HG02885 (cell line): ENCODE measurements around the gene HDHD2.

Source experiments
- ATAC-seq: cut with Tn5 transposase; IDR thresholded peaks from one replicate; pipeline ENCODE4 v1.9.1; 2021; ENCODE audit warnings: mild to moderate bottlenecking; ENCODE audit not compliant: unreplicated experiment, poor library complexity

The HDHD2 gene

DNA sequence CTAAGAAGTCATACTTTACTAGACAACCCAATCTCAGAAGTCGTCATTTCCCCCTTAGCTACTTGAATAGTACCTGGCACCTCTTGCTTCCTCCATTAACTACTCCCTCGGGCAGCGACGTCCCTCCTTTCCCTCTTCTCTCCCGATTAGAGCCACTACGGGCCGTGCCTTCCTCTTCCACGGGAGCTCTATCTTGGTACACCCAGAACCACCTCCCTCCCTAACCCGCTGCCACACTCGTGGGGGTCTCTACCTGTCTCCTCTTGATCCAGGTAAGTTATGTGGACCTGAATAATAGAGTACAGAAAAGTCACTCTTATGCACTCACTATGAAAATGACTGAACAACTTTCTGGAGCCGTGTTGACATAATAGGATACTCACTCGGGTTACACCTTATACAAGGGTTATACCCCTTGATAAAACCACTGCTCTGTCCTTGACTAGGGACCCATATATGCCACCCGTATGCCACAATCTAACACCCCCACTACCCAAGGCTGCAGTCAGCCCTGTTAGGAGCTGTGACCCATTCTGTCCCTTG, 595 bp upstream of the HDHD2 start:
- ATAC-seq: peak; percentile 15

DNA sequence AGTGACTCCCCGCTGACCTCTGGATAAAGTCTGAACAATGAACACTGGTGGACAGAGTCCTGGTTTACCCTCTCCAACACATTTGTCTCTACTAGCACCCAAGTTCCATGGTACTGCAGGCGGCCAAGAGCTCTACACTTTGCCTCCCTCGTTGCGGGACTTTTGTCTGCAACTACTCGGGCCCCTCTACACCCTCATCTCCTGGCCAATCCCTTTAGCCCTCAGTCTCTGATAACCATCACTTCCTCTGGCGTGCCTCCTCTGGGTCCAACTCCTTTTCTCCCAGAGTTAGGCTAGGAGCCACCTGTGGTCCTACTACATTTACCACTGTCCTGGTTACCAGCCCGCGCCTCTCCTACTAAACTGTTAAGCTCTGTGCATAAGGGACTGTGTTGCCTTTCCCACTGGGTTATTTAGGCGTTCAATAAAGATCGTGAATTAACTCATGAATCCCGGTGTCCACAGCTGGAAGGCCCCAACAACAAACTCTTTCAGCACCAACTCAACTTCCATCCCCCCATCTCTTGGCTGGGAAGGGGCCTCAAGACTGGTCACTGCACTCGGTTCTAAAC, 757 bp downstream of the HDHD2 start:
- ATAC-seq: no peak

DNA sequence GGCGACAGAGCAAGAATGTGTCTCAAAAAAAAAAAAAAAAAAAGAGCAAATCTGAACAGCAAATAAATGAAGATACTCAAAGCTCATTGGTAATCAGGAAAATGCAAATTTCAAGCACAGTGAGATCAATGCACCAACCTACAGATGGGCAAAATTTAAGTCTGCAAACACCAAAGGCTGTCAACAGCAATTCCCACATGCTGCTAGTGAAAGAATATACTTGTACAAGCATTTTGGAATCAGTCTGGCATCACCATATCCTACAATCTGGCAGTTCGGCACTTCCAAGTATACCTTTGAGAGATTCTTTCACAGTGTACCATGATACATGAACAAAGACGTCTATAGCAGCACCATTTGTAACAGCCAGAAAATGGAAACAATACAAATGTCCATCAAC, 4.1 kb downstream of the HDHD2 start:
- no peak for ATAC-seq

DNA sequence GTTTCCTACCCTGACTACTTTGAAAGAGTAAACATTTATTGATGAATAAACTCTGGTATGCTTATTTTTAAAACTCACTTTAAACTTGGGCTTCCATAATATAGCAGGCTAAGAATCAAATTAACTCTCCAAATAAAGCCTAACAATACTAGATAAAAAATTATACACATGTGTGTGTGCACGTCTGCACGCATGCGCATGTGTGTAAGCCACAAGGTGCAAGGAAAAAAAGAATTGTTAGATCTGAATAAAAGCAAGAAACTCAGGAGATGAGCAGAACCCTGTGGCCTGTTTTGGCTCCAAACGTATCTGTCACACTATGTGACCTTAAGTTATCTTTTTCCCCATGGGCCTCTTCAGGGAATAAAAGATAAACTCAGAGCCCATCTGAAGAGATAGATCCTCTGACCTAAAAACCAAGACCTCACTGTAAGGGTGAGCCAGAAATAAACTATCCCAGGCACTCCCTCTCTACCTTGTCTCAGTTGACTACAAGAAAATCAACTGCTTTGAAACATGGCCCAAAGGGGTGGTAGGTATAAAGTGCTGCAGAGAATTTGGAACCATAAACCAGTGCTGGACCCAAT, 6.3 kb downstream of the HDHD2 start:
- no peak for ATAC-seq

DNA sequence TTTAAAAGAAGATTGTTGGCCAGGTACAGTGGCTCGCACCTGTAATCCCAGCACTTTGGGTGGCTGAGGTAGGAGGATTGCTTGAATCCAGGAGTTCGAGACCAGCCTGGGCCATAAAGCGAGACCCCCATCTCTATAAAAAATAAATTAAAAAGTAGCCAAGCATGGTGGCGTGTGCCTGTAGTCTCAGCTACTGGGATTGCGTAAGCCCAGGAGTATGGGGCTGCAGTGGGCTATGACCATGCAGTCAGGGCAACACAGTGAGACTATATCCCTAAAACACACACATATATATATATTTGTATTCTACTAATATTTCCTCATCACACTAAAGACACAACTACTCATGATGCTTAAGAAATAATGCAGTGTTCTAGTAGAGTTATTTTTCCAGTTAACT, 7.1 kb downstream of the HDHD2 start:
- no peak for ATAC-seq

DNA sequence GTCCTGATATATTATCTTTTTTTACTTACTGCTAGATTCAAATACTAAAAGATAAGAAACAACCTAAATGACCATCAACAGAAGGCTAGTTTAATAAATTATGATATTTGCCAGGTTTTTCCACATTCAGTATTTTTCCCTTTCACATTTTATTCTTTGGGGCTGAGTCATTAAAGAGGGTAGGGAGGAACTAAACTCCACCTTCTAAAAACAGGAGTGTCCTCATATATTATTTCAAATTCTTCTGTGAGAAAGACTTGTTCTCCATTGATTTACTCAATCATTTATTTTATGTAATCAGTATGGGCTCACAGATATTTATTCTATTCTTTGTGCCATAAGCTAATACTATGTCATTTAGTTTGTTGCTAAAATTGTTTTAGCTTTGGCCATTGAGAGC, 9.0 kb downstream of the HDHD2 start:
- no peak for ATAC-seq

DNA sequence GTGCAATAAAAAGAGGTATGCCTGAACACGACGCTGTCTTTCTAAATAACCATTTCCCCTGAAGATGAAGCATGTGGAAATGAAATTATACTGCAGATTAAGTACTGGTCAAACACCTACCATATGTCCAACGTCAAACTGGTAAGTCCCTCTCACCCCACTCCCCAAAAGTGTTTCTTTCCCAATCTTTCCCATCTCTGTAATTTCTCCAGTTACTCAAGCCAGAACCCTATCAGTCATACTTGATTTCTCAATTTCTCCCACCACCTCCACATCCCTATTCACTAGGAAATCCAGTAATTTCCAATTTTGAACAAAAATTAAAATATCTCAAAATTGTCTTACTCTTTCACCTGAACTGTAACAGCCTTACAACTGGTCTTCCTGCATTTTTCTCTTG, 29.2 kb downstream of the HDHD2 start:
- no peak for ATAC-seq

DNA sequence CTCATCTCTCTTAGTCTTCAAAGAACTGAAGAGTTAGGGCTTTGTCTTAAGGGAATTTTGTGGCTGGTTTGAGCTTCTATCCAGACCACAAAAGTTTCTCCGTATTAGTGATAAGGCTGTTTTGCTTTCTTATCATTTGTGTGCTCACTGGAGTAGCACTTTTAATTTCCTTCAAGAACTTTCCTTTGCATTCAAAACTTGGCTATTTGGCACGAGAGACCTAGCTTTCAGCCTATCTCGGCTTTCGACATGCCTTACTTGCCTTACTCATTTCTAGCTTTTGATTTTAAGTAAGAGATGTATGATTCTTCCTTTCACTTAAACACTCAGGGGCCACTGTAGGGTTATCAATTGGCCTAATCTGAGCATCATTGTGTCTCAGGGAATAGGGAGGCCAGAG, 29.9 kb downstream of the HDHD2 start:
- ATAC-seq: peak; percentile 99

DNA sequence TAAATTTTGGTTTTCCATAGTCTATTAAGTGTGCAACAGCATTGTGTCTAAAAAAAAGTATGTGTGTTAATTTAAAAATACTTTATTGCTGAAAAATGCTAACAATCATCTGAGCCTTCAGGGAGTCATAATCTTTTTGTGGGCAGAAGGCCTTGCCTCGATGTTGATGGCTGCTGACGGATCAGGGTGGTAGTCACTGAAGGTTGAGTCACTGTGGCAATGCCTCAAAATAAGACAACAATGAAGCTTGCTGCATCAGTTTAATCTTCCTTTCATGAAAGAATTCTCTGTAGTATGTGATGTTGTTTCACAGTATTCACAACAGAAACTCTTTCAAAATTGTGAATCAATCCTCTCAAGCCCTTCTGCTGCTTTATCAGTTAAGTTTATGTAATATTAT, 31.3 kb downstream of the HDHD2 start:
- no peak for ATAC-seq

DNA sequence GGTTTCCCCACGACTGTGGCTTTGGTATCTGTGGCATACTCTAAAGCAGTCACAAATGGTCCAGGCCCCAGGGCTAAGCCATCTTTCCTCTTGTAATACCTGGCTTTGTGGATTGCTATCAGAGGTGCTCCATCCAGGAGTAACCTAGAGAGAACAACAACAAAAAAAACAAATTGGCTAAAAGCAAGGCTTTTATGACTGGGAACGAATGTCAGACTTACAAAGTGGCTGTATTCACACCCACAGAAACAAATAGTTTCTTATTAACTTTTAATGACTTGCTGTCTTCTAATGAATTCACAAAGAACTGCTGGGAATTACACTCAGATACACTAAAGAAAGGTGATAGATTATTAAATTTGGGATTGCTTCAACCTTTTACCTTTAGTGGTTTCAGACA, 35.1 kb downstream of the HDHD2 start:
- no peak for ATAC-seq

DNA sequence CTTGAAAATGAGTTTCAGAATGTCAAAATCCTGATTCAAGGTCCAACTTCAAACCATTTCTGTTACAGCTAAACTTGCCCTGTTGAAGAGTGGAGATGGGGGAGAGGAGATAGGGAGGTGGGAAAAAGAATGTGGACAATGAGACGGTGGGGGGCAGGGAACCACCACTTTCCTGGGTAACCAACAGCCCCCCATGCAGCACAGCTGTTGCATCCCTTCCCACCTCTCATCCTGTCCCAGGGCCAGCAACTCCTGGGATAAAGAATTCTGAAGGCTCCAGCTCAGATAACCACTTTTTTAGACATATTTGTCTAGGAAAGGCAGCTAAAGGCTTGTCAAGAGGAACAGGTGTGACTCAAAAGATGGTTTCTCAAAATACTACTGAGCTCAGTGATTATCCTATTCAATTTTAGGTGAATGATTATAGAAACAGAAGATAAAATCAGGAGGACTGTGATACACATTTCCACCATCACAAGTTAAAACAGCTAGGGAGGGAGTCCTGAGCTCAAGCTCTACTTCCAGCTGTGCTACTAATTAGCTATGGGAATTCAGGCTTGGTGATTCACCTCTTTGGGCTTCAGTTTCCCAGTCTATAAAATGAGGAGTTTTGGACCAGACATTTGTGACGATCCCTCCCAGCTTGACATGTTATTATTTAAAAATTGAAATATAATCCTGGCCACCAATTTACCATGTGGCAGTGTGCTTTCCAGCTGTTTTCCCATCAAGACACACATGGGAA, 36.3 kb downstream of the HDHD2 start:
- no peak for ATAC-seq

DNA sequence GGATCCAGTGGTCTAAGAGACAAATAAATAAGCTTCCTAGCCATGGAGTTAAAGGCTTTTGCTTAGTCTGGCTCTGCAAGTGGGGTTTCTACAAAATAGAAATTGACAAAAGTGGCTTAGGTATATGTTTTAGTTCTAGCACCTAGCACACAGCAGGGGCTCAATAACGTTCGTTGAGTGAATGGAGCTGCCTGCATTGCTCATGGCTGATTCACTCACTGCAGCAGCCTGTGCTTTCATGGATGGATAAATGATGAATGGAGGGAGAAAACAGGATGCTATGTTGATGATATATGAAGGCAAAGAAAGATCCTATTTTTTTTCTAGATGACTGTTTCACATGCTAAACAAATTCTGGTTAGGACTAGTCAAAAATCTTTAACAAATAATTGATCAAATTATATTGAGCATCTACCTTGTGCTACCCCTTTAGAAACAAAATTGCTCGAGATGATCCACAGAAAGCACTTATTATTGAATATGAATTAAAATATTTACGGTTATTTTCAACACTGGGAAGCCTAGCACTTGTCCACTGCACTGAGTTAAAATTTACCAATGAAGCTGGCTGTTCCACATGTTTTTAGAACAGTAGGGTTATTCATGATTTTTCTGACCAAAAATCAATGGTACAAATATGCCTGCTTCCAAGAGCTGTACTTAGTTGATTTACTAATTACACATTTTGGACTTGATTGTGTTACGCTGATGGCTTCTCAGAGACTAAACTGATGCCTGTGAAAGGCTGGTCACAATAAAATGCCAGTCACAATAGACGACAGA, 39.6 kb downstream of the HDHD2 start:
- ATAC-seq: no peak

DNA sequence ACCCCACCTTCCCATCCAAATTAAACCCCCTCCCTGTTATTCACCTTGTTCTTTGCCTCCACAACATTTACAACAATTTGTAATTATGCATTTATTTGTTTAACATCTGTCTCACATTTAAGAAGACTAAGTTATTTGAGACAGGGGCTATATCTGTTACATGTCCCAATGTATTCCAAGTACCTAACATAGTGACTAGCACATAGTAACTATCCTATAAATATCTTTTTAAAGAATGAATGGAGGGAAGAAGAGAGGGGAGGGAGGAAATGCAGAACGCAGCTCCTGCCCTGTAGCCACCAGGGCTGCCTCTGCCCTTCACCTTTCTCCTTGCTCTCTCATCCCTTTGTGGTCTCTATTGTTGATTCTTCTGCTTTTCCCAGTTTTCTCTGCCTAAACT, 40.6 kb downstream of the HDHD2 start:
- ATAC-seq: no peak

DNA sequence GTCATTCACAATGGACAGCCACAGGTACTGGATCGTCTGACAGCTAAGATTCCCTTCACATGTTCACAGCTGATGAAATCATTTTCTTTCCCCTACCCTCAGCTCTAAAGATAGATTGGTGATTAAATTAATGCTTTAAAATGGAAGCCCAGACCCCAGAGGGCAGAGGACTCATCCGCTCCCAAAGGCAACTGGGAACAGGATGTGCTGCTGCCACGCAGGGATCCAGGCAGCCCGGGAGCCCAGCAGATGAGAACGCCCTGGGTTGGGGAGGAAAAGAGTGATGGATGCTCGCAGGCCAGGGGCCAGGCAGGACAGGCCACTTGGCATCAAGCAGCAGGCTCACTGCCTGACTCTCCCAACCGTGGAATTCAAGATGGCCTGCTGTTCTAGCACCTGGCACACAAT, 41.3 kb downstream of the HDHD2 start:
- no peak for ATAC-seq

DNA sequence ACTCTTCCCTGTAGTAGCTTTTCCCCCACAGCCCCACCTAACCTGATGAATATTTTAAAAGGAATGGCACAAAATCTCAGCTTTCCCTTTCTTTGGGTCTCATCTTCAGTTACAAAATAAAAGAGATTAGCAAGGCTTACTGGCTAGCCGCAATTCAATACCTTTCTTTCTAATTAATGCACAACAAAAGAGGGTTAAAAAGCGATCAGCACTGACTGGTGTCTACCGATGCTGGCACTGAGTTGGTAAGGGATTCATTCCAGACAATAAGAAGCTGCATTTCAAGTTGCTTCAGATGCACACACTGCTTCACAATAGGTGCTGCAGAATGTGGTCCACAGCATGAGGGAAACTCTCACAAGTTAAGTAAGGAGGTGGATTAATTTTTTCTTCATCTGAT, 41.9 kb downstream of the HDHD2 start:
- no peak for ATAC-seq

DNA sequence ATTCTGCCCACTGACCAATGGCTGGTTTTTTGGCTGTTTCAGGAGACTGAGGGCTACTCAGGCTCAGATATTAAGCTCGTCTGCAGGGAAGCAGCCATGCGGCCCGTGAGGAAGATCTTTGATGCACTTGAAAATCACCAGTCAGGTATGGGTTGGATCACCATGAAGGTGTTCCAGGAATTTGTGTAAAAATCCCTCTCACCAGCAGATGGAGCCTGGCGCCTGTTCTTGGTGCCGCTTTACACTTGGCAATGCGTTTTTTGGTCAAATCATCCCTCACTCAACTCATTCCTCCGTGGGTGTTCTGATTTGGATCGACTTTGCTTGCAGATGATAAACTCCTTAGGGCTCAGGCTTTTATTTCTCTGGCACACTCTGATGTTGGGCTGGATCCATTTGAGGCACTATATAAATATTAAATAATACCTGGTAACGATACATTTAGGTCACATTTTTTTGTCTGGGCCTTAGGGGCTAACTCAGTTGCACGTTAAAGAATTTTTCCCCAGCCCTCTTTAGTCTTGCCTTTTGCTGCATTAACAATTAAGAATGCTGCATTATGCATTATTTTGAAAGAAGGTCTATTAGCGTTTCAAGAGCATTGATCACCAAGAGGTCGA, 50.0 kb downstream of the HDHD2 start:
- peak; percentile 71 for ATAC-seq

DNA sequence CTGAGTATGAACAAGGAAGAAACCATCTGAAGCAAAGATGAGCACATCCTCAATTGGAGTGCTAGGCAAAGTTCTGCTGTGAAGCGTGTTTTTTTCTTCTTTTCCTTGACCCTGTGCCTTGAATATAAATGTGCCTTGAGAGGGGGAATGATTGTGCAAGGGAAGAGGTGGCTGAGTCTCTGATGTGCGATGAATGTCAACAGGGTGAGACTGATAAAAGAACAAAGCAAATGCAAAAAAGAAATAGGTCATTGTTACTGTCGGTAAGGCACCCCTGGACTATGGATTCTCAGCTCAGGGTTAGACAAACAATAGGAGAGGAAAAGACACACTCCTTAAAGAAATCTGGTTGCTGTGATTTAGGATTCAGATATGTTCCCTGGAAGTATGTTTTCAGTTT, 54.5 kb downstream of the HDHD2 start:
- no peak for ATAC-seq

DNA sequence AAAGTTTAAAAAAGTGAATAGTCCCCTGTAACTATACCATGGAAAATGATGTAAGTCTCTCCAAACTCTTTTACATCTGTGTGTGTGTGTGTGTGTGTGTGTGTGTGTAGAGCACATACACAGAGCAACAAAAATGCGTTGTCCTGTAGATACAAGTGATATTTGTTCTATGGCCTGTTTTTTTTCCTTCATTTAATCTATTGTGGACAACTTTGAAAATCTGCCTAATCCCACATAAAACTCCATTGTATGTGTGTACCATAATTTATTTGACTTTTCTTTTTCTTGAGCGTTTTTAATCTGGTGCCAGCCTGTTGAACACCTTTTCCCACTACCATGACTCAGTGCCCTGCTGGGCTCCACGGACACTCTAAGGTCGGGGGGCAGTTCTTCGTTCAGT, 62.6 kb downstream of the HDHD2 start:
- no peak for ATAC-seq

DNA sequence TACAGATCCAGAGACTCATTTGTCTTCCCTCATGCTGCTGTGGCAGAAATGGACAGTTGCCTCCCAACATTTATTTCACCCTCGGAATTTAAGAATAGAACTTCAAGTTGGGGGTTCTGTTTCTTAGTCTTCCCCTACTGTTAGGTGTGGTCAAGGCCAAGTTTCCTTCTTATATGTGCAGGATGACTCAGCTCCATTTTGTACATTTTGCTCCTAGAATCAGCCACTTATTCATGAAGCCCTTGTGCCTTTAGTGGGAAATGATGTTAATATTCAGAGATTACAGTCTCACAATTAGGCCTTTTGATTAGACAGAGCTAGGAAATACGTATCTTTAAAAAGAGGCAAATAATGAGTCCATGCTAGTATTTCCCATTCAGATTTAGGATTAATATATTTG, 68.7 kb downstream of the HDHD2 start:
- ATAC-seq: no peak

DNA sequence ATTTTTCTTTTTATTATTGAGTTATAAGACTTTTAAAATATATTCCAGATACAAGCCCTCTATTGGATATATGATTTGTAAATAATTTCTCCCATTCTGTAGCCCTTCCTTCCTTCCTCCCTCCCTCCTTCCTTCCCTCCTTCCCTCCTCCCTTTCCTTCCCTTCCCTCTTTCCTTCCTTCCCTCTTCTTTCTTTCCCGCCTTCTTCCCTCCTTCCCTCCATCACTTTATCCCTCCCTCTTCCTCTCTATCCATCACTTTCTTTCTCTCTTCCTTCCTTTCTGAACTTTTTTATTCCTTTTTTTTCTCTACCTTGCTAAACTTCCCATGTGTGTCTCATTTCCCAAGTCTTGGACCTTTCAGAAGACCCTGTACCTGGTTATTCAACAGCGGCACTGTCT, 69.4 kb downstream of the HDHD2 start:
- ATAC-seq: no peak

DNA sequence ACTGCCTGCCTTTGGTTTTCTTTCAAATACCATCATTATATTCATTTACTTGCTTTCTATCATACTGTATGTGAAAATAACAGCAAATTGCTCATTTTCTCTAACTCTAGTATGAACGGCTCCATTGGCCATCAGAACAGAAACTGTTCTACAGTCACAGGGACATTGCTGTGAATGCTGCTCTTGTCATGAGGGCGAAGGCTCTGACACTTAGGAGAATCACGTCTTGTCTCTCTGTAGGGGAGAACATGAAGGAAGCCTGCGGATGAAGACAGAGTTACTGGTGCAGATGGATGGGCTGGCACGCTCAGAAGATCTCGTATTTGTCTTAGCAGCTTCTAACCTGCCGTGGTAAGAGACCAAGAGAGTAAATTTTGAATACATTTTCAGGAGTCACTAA, 73.2 kb downstream of the HDHD2 start:
- no peak for ATAC-seq
